GM21825 (cell line): ENCODE data around the gene ADISSP.

Source experiments
- ATAC-seq: cut with Tn5 transposase; IDR thresholded peaks from one replicate; pipeline ENCODE4 v1.9.1; 2021; ENCODE audit warnings: mild to moderate bottlenecking, moderate library complexity; ENCODE audit not compliant: unreplicated experiment

Gene ADISSP

GRCh38 chr20:3767427-3768341 is at the start of gene ADISSP:
Gene ADISSP (minus strand): TSS chr20:3767753. CDS start chr20:3760100, 7,653 bp downstream.
- ATAC-seq: peak; percentile 94

- no peak for ATAC-seq
Observed at GRCh38 chr20:3815703-3816315, 48.3 kb upstream of the ADISSP start.

- no peak for ATAC-seq
Observed at GRCh38 chr20:3814928-3815495, 47.5 kb upstream of the ADISSP start.

GRCh38 chr20:3813848-3814581 is 46.5 kb upstream of the ADISSP start:
- no peak for ATAC-seq

- no peak for ATAC-seq
Observed at GRCh38 chr20:3812975-3813847, 45.7 kb upstream of the ADISSP start.

- ATAC-seq: no peak
Observed at GRCh38 chr20:3812259-3812681, 44.7 kb upstream of the ADISSP start.

GRCh38 chr20:3811467-3812258 is 44.1 kb upstream of the ADISSP start:
- no peak for ATAC-seq

- no peak for ATAC-seq
Observed at GRCh38 chr20:3808544-3808943, 41.0 kb upstream of the ADISSP start.

GRCh38 chr20:3804781-3805180 is 37.2 kb upstream of the ADISSP start:
- no peak for ATAC-seq

- no peak for ATAC-seq
Observed at GRCh38 chr20:3804254-3804751, 36.8 kb upstream of the ADISSP start.

- ATAC-seq: no peak
Observed at GRCh38 chr20:3803854-3804253, 36.3 kb upstream of the ADISSP start.

GRCh38 chr20:3803289-3803688 is 35.7 kb upstream of the ADISSP start:
- ATAC-seq: no peak

GRCh38 chr20:3802524-3803239 is 35.1 kb upstream of the ADISSP start:
- ATAC-seq: no peak

GRCh38 chr20:3801846-3802245 is 34.3 kb upstream of the ADISSP start:
- no peak for ATAC-seq

- no peak for ATAC-seq
Observed at GRCh38 chr20:3801299-3801698, 33.7 kb upstream of the ADISSP start.

- no peak for ATAC-seq
Observed at GRCh38 chr20:3800878-3801260, 33.3 kb upstream of the ADISSP start.

- ATAC-seq: no peak
Observed at GRCh38 chr20:3800256-3800877, 32.8 kb upstream of the ADISSP start.

GRCh38 chr20:3798908-3799248 is 31.3 kb upstream of the ADISSP start:
- ATAC-seq: no peak
